Embryonic facial prominence (tissue), 1 donor: ENCODE results near the gene NLRP8.
"Not testable (repeated sequence)": the region's sequence is repeated elsewhere in the genome, so short reads cannot be mapped to it uniquely, and the experiment has no call there.

Source experiments
- DNase-seq: peaks from one replicate; pipeline ENCODE4 v3.0.0-alpha.2; 2016; ENCODE audit errors: extremely low spot score

The NLRP8 gene

DNA sequence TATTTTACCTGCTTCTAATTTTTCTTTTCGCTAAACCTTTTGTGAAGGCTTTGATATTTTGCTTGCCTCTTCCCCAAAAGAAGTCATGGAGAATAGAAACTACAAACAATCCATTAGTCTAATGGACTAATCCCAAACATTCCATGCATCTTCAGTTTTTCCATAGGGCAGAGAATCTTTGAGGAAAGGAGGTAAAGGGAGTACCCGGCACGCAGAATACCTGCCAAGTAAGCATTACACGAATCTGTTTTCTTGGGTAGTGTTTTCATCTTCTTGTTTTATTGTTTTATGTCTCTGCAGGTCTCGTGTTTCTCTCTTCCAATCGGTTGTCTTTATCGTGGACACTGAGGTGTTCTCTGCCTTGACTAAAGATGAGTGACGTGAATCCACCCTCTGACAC lies at the start of gene NLRP8:
NLRP8 (plus strand) TSS at position 301 of the 400 bp plus-strand sequence.
- no peak for DNase-seq

DNA sequence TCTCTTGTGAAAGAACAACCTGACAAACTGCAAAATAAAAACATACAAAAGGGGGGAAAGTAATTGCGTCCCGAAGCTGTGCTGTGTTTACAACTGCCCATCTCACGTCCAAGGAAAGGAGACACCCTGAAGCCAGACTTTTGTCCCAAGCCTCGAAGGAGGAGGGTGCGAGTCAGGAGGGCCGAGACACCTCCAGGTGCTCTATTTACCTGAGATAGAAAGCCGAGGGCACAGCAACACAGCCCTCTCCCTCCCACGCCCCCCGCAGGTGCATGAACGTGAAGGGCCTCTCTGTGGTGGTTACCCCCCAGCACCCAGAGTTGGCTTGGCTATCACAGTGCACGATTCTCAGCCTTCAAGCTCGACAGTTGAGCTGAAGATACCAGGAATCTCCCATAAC lies 48.7 kb upstream of the NLRP8 start:
- no peak for DNase-seq

DNA sequence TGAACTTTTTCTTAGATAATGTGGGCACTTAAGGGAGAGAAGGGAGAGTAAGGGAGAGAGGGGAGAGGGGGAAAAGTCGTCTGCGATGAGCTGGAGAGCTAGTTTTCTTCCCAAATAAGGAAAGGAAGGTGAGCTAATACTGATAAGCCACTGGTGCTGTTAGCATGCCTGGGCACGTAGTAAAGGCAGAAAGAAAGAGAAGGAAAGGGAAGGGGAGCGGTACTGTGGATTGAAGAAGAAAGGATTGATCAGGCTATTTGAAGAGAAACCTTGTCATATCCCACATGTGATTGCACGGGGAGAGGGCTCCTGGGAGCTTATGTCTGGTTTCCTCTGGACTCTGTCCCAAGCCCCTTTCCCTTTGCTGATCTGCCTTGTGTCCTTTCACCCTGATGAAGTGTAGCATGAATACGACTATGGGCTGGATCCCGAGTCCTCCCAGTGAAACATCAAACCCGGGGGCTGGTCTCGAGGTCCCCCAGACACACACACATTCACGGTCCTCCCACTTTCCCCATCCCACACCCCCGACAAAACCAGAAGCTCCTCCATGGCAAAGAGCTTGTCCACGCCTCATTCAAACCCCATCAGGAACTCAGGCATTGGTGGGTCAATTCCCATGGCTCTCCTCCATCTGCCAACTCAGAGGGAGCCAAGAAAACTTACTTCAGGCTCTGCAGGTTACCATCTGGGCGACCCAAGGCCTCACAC lies 46.1 kb upstream of the NLRP8 start:
- no peak for DNase-seq

DNA sequence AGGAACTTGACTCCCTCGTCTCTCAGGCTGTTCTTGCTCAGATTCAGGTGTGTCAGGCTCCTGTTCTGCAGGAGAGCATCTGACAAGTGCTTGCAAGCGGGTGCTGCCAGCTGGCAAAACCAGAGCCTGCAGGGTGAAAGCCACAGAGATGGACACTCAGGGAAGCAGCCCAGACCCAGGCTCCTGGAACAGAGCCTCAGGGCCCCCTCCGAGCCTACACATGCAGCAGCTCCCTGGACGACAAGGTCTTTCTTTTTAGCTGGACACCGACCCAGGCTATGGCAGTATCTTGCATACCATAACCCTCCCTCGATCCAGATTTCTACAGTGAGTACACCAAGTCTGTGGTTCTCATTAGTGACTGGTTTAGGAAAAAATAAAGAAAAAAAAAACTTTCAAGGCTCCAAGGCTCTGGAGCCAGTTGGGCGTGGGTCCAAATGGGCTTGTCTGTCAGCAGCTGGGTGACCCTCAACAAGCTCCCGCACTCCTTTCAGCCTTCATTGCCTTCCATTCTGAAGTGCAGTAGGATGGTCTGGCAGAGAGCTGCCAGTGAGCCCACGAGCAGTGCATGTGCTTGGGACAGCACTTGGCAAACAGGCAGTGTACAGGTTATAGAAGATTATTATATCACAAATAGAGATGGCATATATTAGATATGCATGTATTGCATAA lies 45.4 kb upstream of the NLRP8 start:
- DNase-seq, result no peak

DNA sequence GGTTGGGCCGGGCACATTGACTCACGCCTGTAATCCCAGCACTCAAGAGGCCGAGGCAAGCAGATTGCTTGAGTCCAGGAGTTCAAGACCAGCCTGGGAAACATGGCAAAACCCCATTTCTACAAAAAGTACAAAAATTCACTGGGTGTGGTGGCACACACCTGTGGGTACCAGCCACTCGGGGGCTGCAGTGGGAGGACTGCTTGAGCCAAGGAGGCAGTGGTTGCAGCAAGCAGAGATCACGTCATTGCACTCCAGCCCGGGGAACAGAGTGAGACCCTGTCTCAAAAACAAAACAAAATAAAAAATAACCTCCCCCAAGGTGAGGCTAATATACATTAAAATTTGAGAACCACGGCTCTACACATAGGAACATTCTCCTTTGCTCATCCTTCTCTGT lies 40.3 kb upstream of the NLRP8 start:
- no peak for DNase-seq

DNA sequence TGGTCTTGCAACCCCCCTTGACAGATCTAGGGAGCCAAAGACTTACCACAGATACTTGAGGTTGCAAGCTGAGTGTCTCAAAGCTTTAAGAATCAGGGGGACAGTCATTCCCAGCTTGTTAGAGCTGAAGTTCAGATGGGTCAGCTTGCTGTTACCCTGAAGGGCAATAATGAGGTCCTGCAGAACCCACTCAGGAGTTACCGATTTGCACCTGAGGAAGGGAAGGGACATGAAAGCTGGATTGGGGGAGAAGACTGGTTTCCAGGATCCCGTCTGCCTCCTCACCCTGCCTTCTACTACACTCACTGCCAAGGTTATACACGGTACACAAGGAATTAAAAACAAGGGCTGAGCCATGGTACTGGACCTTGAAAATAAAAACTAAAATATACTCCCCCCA lies 39.9 kb upstream of the NLRP8 start:
- no peak for DNase-seq

DNA sequence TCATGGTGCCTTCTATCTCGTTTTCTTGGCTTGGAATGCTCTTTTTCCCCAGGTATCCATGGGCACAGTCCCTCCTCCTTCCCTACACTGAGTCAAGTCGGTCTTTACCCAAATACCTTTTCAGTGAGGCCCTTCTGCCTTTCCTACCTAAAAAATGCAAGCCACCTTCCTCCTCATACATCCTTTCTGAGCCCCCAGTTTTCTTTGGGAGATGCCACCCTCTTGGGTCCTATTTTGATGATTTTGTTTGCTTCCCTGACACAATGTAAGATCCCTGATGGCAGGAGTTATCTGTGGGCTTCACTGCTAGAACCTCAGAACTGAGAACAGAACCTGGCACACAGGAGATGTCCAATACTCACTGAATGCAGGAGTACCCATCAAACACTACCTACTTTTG lies 37.8 kb upstream of the NLRP8 start:
- no peak for DNase-seq

DNA sequence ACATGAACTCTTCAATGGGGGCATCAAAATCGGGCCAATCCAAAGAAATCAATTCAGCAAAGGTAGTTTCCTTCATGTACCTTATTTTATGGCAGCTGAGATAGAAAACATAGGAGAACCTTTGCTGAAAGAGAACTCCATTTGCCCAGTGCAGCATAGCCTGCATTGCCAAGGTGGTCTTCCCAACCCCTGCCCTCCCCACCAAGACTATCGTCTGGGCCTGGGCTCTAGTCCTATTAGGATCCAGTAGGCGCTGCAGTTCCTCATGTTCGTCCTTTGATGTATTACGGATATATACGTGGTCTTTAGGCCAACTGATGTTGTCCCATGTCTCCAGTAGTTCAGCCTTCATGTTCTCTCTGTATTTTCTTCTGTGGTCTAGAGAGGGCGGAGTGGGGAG lies 34.7 kb upstream of the NLRP8 start:
- DNase-seq, result no peak

DNA sequence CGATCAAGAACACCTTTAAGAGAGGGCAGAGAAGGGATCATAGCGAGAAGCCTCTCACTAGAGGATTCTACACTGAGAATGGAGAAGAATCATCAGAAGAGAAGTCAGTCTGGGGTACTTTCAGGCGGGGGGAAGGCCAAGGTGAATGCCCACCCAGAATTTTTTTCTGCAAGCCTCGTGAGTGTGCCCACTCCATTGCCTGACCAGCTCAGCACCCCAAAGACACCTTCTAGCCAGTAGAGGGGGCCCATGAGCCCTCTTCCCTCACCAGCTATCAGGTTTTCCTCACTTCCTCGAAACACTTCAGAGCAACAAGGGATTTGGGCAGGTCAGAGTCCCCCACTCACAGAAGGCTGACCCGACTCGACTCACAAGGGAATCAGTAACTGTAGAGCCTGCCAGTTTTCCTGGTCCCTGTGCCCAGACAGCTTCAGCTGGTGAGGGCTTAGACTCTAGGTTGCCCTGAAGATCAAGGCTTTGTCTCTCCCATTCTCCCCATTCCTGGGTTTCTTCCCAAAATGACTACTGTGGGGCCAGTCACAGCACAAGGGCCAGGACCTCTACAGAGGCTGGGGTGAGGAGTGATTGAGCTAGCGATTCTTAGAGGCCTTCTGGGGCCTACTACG lies 33.9 kb upstream of the NLRP8 start:
- DNase-seq, result no peak

DNA sequence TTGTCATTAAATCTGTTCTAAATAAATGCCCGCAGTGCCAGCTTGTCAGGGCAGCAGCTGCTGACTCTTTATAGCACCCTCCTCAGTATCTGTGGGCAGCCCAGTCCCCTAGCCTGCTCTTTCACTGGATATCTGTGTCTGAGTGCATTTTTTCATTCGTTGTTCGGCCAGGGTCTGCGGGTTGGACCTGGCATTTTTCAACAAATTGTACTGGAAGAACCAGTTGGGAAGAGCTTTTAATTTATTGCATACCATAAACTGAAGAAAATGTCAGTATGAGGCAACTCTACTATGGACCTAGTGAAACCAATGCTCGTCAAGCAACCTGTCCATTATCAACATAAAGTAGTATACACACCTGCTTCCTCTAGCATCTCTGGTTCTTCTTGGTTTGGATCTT lies 24.1 kb upstream of the NLRP8 start:
- DNase-seq, result no peak

DNA sequence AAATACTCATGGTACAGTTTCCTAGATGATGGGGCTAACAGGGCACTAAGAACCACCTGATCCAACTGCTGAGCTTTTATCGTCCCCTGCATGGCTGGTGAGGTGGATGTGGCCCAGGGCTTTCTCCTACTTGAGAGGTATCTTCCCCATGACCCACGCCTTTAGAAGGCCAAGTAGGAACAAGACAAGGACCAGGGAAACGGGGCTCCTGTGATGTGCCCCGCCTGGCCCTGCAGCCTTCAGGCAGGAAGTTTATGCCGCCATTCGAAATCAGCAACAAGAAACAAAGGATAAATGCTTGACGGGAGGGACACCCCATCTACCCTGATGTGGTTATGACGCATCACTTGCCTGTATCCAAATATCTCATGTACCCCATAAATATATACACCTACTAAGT lies 19.6 kb upstream of the NLRP8 start:
- DNase-seq, result no peak

DNA sequence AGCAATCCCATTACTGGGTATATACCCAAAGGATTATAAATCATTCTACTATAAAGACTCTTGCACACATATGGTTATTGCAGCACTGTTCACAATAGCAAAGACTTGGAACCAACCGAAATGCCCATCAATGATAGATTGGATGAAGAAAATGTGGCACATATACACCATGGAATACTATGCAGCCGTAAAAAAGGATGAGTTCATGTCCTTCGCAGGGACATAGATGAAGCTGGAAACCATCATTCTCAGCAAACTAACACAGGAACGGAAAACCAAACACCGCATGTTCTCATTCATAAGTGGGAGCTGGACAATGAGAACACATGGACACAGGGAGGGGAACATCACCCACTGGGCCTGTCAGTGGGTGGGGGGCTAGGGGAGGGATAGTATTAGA lies 18.4 kb upstream of the NLRP8 start:
- not testable (repeated sequence) for DNase-seq

DNA sequence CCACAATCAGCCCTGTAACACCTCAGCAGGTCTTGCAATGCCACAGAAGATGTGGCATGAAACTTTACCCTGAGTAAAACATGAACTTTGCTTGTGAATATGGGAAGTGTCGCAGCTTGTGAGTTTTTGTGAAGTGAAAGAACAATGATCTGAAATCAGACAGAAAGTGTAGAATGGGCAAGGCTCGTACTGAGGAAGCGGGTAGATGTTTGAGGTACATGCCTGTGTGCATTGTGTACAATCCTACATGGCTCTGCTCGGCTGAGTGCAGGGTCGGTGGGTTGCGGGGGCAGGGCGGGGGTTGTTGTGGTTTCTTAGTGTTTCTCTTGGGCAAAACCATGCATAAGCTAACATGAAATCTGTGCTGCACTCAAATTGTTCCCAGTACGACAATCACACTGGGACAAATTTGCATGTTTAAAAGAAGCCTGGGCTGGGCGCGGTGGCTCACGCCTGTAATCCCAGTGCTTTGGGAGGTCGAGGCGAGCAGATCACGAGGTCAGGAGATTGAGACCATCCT lies 16.6 kb upstream of the NLRP8 start:
- DNase-seq, result no peak

DNA sequence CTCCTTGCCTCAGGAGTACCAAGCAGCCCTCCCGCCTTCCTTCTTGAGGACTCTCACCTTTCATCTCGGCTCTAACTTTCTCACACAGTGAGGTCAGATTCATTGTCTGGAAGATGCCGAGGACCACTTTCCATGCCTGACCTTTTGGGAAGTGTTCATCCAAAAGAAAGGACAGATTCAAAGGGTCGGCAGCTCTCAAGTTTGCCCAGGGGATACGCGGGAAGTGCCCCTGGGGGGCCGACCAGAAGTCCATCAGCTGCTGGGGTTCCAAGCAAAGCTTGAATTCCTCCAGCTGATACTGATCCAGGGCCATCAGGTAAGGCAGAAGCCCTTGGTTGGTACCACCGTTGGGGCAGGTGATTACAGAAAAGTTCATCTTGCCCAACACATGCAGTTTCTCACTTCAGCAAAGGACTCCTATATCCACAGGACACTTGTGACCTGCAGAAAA lies 15.7 kb upstream of the NLRP8 start, which contains the start of gene NLRP13:
NLRP13 (minus strand) TSS at position 401 of the 451 bp plus-strand sequence; CDS start at position 376, 25 bp downstream.
- DNase-seq, result no peak

DNA sequence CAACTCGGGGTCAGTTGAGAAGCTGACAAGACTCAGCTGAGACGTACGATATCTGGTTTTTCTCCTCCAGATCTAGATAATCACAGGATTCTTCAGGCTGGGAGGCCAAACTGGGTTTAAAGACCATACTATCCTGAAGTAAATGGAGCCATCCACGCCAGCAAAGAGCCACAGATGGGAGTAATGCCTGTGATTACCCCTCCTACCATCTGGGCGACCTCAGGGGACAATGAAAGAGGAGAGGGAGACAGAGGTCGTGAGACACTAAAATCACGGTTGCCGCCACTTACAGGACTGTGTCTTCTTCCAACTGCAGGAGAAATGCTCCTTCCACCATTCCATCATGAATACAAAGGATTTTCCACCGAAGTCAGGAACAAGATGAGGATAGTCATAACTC lies 12.4 kb upstream of the NLRP8 start:
- no peak for DNase-seq

DNA sequence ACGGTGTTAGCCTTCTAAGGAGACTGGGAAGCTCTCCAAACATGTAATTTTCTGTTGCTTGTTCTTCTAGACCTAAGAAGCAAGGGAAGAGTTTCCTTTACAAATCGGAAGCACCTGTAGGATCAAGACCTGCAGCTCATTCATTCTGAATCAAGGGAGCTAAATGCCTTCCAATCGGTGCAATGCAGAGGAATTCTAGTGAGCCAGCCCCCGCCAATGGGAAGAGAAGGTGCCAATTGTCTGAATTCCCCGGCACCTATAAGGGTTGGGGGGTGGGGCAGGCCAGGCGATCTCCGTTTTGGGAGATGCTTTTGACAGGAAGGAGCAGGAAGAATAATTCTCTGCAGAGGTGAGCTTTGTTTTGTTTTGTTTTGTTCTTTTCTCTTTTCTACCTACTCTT lies 8.4 kb upstream of the NLRP8 start:
- DNase-seq, result no peak

DNA sequence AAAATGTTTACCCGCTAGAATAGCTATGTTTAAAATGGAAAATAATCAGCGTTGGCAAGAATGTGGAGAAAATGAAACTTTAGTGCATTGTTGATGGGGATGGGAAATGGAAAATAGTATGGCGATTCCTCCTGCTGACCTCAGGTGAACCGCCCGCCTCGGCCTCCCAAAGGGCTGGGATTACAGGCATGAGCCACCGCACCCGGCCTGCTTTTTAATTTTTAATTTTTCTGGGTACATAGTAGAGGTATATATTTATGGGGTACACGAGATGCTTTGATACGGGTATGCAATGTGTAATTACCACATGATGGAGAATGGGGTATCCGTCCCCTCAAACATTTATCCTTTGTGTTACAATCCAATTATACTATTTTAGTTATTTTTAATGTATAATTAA lies 7.3 kb upstream of the NLRP8 start:
- no peak for DNase-seq

DNA sequence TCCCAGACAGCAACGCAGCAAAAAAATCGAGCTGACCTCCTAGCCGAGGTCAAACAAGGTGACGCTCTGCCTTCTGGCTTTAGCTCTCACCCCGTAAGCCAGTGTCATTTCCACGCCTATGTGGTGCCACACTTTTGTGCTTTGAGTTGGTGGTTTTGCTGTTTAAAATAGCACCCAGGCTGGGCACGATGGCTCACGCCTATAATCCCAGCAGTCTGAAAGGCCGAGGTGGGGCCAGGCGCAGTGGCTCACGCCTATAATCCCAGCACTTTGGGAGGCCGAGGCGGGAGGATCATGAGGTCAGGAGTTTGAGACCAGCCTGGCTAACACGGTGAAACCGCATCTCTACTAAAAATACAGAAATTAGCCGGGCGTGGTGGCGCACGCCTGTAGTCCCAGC lies 2.9 kb downstream of the NLRP8 start:
- not testable (repeated sequence) for DNase-seq

DNA sequence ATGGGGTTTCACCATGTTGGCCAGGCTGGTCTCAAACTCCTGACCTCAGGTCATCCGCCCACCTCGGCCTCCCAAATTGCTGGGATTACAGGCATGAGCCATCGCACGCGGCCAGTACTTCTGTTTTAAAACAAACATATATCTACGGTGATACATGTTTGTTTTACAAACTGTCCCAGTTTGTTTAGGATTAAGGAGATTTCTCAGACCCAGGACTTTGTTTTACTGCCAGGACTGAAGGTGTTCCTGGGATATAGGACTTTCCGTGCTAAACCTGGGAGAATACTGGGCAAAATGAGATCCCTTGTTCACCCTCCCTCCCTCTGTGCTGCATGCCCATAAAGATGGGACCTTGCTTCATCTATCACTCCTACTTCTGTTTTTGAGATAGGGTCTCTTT lies 8.8 kb downstream of the NLRP8 start:
- no peak for DNase-seq

DNA sequence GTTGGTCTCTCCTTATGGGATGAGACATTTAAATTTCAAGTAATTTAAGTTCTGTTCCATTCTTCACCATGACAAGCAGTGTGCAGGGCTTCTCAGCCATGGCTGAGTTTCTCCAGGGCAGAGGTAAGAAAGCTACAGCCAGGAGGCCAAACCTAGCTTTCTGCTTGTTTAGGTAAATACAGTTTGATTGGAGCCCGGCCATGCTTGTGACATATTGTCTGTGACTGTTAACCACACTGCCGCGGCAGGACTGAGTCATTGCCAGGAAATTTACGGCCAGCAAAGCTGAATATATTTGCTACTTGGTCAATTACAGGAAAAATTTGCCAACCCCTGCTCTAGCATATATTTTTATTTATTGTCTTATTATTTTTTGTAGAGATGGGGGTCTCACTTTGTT lies 10.7 kb downstream of the NLRP8 start:
- no peak for DNase-seq

DNA sequence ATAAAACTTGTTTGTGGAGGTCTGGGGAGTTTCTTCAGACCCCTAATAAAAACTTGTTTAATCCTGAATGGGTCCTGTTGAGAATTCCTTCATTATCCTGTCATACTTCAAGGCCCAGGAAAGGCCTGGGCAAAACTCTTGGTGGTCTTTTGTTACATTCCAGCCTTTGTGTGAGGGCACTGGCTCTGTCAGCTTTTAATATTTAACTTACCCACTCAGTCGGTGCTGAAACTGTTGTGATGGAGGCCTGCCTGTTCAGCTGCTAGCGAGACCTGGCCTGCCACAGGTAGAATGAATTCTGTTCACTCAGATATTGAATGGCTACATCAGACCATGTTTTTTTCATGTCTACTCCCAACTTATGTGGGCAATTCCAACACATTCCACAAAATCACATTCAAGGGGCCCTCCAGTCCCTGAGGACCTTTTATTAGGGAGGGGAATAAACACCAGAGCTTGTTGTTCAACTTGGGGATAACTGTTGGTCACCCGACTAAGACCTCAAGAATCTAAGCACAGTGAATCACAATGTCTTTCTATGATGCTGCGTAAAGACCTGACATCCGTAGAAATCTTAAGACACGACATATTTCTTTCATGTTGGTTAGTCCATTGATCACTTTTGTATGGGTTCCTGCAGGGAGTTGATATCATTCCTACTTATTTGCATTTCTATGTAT lies 12.5 kb downstream of the NLRP8 start:
- no peak for DNase-seq

DNA sequence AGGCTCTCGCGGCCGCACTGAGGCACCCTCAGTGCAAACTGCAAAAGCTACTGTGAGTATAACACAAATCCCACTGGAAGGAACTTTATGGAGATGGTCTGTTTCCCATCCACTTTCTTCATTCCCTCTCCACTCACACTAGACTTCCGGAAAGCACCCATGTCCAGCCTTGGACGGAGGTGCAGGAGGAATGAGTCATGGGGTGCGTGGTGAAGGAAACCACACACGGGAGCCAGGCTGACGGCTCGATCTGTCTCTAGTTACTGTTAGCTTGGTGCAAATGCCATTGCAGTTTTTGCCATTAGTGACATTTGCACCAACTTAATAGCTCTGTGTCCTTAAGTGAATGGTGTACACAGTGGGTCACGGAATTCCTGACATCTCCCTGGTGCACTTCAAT lies 14.6 kb downstream of the NLRP8 start:
- DNase-seq, result no peak
